ENCODE results near the gene LPCAT1.

DNA sequence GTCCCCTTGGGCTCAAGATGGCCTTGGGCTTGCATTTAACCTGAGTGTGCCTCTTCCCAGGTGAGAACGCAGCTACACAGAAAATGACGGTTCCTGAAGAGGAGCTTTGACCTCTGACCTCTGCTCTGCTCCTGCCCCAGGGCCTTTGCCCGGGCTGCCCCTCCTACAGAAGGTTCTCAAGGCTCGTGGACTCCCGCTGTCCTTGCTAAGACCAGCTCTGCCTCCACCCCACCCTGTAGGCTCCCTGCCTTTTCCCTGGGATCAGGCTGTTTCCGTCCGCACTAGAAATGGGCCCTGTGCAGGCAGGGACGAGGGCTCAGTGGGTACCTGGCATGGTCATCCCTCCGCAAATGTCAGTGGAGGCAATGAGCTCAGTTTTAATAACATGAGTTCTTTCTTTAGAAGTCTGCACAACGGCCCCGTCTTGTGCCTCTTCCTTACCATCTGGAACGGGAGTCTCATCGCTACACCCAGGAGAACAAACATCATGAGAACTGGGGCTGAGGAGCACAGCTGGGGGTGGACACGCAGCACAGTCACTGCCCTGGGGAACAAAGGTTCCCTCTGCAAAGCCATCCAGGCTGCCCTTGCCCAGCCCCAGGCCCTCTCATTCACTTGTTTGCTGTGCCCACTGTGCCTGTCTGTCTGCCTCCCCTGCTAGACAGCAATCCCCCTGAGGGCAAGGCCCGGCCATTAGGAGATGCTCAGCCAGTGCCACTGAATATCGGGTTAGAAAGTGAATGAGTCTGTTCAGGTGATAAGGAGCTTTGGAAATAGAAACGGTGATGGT is 26.7 kb upstream of the LPCAT1 start:
- TF ChIP-seq, protein P1, sequence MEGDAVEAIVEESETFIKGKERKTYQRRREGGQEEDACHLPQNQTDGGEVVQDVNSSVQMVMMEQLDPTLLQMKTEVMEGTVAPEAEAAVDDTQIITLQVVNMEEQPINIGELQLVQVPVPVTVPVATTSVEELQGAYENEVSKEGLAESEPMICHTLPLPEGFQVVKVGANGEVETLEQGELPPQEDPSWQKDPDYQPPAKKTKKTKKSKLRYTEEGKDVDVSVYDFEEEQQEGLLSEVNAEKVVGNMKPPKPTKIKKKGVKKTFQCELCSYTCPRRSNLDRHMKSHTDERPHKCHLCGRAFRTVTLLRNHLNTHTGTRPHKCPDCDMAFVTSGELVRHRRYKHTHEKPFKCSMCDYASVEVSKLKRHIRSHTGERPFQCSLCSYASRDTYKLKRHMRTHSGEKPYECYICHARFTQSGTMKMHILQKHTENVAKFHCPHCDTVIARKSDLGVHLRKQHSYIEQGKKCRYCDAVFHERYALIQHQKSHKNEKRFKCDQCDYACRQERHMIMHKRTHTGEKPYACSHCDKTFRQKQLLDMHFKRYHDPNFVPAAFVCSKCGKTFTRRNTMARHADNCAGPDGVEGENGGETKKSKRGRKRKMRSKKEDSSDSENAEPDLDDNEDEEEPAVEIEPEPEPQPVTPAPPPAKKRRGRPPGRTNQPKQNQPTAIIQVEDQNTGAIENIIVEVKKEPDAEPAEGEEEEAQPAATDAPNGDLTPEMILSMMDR (IDR thresholded peaks at IDR 0.05): no peak
- TF ChIP-seq ZFX (IDR thresholded peaks at IDR 0.05; ENCODE audit: borderline replicate concordance): no peak

Measured in 22Rv1 (cell line).